Stimulated activated effector memory CD8-positive, alpha-beta T cell treated with anti-CD3 and anti-CD28 coated beads, Interleukin-12 subunit alpha, Interleukin-12 subunit beta, amount 100 ng/mL, for 72 hours (primary cell): ENCODE data around the gene DCTPP1.
"Not testable (repeated sequence)": the region's sequence is repeated elsewhere in the genome, so short reads cannot be mapped to it uniquely, and the experiment has no call there.

Experiments
- ATAC-seq: fragments of 150-1000 bp; cut with Tn5 transposase; 2 replicates; pipeline ENCODE4 v1.10.0; 2021
- DNase-seq, 2 donors: peaks; one replicate each; pipeline ENCODE4 v3.0.0; 2021 to 2022; ENCODE audit warnings: low spot score in 2 of 2
- H3K27ac Mint-ChIP-seq: one replicate; pipeline ENCODE4 v1.8.0; 2022; ENCODE audit warnings: mild to moderate bottlenecking, mixed read lengths
- H3K36me3 Mint-ChIP-seq: one replicate; pipeline ENCODE4 v1.8.0; 2022; ENCODE audit warnings: mild to moderate bottlenecking, mixed read lengths
- H3K4me1 Mint-ChIP-seq: one replicate; pipeline ENCODE4 v1.8.0; 2022; ENCODE audit warnings: mixed read lengths
- H3K4me3 Mint-ChIP-seq: one replicate; pipeline ENCODE4 v1.8.0; 2022; ENCODE audit warnings: mild to moderate bottlenecking, mixed read lengths
- H3K9me3 Mint-ChIP-seq: one replicate; pipeline ENCODE4 v1.8.0; 2022; ENCODE audit warnings: mixed read lengths

DCTPP1 gene

DNA sequence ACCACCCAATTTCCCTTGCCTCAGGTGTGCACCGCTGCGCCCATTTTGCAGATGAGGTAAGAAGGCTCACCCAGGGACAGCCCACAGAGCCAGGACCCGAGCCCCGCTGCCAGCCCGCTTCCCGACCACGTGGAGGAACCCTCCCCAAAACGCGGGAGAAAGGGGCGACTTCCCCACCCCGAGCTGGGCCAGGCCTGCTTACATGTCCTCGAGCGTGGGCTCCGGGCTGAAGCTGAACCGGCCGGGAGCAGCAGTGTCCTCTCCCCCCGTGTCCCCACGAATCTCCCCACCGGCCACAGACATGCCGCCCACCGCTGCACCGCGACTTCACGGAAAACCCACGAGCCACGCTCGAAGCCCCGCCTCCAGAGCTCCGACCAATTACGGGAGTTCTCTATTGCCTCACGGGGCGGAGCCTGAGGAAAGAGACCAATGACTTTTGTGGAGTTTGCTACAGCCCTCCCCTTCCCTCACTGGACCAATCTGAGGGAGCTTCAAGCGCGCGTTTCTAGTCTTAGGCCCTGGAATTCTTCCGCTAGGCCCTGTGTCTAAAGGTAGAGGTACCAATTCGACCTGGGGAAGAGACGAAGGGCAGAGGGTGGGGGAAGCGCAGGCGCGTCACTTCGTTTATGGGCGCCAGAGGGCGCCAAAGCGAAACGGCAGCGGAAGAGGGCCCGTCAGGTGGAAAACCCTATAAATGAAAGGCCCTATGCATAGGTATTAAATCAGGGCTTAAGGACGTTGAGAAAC is at the start of gene DCTPP1:
DCTPP1 (minus strand) TSS at position 353 of the 750 bp plus-strand sequence; CDS start at position 303, 50 bp downstream.
- no peaks in the 10 kb centered on the region for H3K9me3 Mint-ChIP-seq
- ATAC-seq (peak; percentile 97), DNase-seq (peak; percentile 88 to 96)
- H3K27ac Mint-ChIP-seq: no peak within 1 kb of the TSS
- H3K4me1 Mint-ChIP-seq: peaks cover 19% of the 10 kb centered on the region
- no peak within 1 kb of the TSS for H3K4me3 Mint-ChIP-seq
- H3K36me3 Mint-ChIP-seq: peaks cover 5% of the 10 kb centered on the region

- peak overlapping the region; percentile 97 for H3K4me3 Mint-ChIP-seq
- H3K27ac Mint-ChIP-seq: peak overlapping the region; percentile 87
- peaks cover 60% of the 10 kb centered on the region for H3K4me1 Mint-ChIP-seq
Observed at GRCh38 chr16:30478766-30479478, 49.1 kb upstream of the DCTPP1 start.

DNA sequence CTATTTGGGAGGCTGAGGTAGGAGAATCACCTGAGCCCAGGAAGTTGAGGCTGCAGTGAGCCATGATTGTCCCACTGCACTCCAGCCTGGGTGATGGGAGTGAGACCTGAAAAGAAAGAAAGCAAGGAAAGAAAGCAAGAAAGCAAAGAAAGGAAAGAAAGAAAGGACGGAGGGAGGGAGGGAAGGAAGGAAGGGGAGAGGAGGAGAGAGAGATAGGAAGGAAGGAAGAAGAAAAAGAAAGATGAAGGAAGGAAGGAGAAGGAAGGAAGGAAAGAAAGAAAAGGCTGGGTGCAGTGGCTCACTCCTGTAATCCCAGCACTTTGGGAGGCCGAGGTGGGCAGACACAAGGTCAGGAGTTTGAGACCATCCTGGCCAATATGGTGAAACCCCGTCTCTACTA is 47.9 kb upstream of the DCTPP1 start:
- peak overlapping the region; percentile 97 for H3K4me3 Mint-ChIP-seq
- not testable (repeated sequence) for H3K9me3 Mint-ChIP-seq, DNase-seq, ATAC-seq
- H3K36me3 Mint-ChIP-seq: peaks cover 99% of the 10 kb centered on the region
- H3K27ac Mint-ChIP-seq: peak overlapping the region; percentile 87
- peaks cover 68% of the 10 kb centered on the region for H3K4me1 Mint-ChIP-seq

More at GRCh38 chr16:30478766-30479478, 49.1 kb upstream of the DCTPP1 start:
- ATAC-seq (no peak), DNase-seq (no peak)
- no peaks in the 10 kb centered on the region for H3K9me3 Mint-ChIP-seq
- peaks cover 100% of the 10 kb centered on the region for H3K36me3 Mint-ChIP-seq

- Mint-ChIP-seq H3K9me3 (no peaks in the 10 kb centered on the region), H3K4me1 (peaks cover 69% of the 10 kb centered on the region), H3K36me3 (peaks cover 99% of the 10 kb centered on the region), H3K4me3 (peak overlapping the region; percentile 97), H3K27ac (peak overlapping the region; percentile 87)
- no peak for DNase-seq
- ATAC-seq: no peak
Observed at GRCh38 chr16:30476991-30477390, 47.2 kb upstream of the DCTPP1 start.

DNA sequence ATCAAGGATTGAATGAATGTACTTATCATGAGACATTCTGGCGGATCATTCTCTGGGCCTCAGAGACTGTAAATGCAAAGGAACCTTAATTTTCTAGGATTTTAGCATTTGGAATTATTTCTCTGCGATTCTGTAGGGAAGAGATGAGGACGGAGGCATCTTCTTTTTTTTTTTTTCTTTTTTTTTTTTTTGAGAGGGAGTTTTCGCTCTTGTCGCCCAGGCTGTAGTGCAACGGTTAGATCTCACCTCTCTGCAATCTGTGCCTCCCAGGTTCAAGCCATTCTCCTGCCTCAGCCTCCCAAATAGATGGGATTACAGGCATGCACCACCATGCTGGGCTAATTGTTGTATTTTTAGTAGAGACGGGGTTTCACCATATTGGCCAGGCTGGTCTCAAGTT is 44.9 kb upstream of the DCTPP1 start:
- Mint-ChIP-seq H3K9me3 (no peaks in the 10 kb centered on the region), H3K4me1 (peaks cover 65% of the 10 kb centered on the region), H3K4me3 (peak overlapping the region; percentile 97), H3K36me3 (peaks cover 86% of the 10 kb centered on the region), H3K27ac (peak overlapping the region; percentile 96)
- DNase-seq (no peak), ATAC-seq (no peak)

- peaks cover 85% of the 10 kb centered on the region for H3K36me3 Mint-ChIP-seq
- no peaks in the 10 kb centered on the region for H3K9me3 Mint-ChIP-seq
- ATAC-seq: no peak
- H3K4me3 Mint-ChIP-seq: peak overlapping the region; percentile 97
- H3K4me1 Mint-ChIP-seq: peaks cover 69% of the 10 kb centered on the region
- H3K27ac Mint-ChIP-seq: peak overlapping the region; percentile 96
- no peak for DNase-seq
Observed at GRCh38 chr16:30474074-30474452, 44.2 kb upstream of the DCTPP1 start.

DNA sequence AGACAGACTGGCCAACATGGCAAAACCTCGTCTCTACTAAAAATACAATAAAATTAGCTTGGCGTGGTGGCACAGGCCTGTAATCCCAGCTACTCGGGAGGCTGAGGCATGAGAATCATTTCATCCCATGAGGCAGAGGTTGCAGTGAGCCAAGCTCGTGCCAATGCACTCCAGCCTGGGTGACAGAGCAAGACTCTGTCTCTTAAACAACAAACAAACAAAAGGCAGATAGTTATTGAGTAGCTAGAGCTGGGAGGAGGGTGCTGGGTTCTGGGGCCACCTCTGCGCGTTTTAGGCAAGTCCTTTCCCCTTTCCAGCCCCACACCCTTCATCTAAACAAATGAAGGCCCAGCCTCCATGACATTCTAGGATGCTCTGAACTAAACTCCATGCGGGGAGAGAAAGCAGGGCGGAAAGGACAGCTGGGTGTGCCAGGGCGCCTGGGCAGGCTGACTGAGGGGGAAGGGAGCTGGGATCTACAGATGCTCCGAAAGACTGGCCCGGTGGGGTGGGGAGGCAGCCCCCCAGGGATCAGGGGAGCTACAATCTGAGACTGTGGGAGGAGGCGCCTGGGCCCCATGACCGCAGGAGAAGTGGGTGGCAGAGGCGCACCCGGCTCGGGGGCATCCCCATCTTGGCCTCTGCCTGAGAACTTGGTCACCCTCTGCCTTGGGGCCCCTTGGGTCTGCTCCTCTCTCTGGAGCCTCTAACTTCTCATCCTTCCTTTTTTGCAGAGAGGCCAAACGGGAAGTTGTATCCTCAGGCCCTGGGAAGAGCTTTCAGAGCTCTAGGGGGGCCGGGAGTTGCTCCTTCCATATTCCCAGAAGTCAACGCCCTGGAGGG is 43.6 kb upstream of the DCTPP1 start:
- H3K27ac Mint-ChIP-seq: peak overlapping the region; percentile 96
- H3K9me3 Mint-ChIP-seq: no peaks in the 10 kb centered on the region
- peak; percentile 55 to 83 for DNase-seq
- peak; percentile 67 for ATAC-seq
- H3K4me3 Mint-ChIP-seq: peak overlapping the region; percentile 97
- peaks cover 79% of the 10 kb centered on the region for H3K36me3 Mint-ChIP-seq
- H3K4me1 Mint-ChIP-seq: peaks cover 63% of the 10 kb centered on the region

- no peaks in the 10 kb centered on the region for H3K9me3 Mint-ChIP-seq
- DNase-seq (peak; percentile 64 to 92), ATAC-seq (peak; percentile 79)
- peak within 1 kb of the TSS; percentile 97 for H3K4me3 Mint-ChIP-seq
- H3K4me1 Mint-ChIP-seq: peaks cover 53% of the 10 kb centered on the region
- H3K36me3 Mint-ChIP-seq: peaks cover 69% of the 10 kb centered on the region
- peak within 1 kb of the TSS; percentile 96 for H3K27ac Mint-ChIP-seq
Observed at GRCh38 chr16:30472328-30472942, 42.6 kb upstream of the DCTPP1 start, which contains the start of gene ITGAL. Gene ITGAL (plus strand): TSS chr16:30472742. CDS start chr16:30472838, 96 bp downstream.

- Mint-ChIP-seq H3K4me1 (peaks cover 52% of the 10 kb centered on the region), H3K9me3 (no peaks in the 10 kb centered on the region), H3K4me3 (peak overlapping the region; percentile 97), H3K27ac (peak overlapping the region; percentile 96), H3K36me3 (peaks cover 50% of the 10 kb centered on the region)
- ATAC-seq (no peak), DNase-seq (peak in 1 of 2 donors; percentile 62)
Observed at GRCh38 chr16:30470632-30470995, 40.8 kb upstream of the DCTPP1 start.

GRCh38 chr16:30470170-30470512 is 40.3 kb upstream of the DCTPP1 start:
- Mint-ChIP-seq H3K4me1 (peaks cover 49% of the 10 kb centered on the region), H3K9me3 (no peaks in the 10 kb centered on the region), H3K4me3 (peak overlapping the region; percentile 97), H3K36me3 (peaks cover 46% of the 10 kb centered on the region), H3K27ac (peak overlapping the region; percentile 96)
- DNase-seq (no peak), ATAC-seq (peak; percentile 53)

DNA sequence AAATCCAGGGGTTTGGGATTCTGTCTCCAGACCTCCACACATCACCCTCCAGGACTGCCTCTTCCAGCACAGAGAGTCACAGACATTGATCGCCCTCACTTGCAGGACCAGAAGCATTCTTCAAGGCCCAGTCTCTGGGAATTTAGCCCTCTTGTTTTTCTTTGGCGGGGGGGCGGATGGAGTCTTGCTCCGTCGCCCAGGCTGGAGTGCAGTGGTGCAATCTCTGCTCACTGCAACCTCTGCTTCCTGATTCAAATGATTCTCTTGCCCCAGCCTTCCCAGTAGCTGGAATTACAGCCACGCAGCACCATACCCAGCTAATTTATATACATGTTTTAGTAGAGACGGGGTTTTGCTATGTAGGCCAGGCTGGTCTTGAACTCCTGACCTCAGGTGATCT is 34.2 kb upstream of the DCTPP1 start:
- peaks cover 29% of the 10 kb centered on the region for H3K4me1 Mint-ChIP-seq
- DNase-seq: no peak
- peaks cover 3% of the 10 kb centered on the region for H3K36me3 Mint-ChIP-seq
- no peak for ATAC-seq
- H3K4me3 Mint-ChIP-seq: no peak overlapping the region
- H3K27ac Mint-ChIP-seq: no peak overlapping the region
- H3K9me3 Mint-ChIP-seq: no peaks in the 10 kb centered on the region

- ATAC-seq, DNase-seq, H3K9me3 Mint-ChIP-seq, H3K4me3 Mint-ChIP-seq: not testable (repeated sequence)
- H3K4me1 Mint-ChIP-seq: peaks cover 54% of the 10 kb centered on the region
- H3K36me3 Mint-ChIP-seq: peaks cover 10% of the 10 kb centered on the region
- H3K27ac Mint-ChIP-seq: peak overlapping the region; percentile 70
Observed at GRCh38 chr16:30461426-30461825, 31.6 kb upstream of the DCTPP1 start.

- ATAC-seq (no peak), DNase-seq (no peak)
- peak overlapping the region; percentile 95 for H3K27ac Mint-ChIP-seq
- peaks cover 10% of the 10 kb centered on the region for H3K36me3 Mint-ChIP-seq
- peaks cover 64% of the 10 kb centered on the region for H3K4me1 Mint-ChIP-seq
- H3K4me3 Mint-ChIP-seq: peak overlapping the region; percentile 64
- H3K9me3 Mint-ChIP-seq: no peaks in the 10 kb centered on the region
Observed at GRCh38 chr16:30459456-30459855, 29.6 kb upstream of the DCTPP1 start.

DNA sequence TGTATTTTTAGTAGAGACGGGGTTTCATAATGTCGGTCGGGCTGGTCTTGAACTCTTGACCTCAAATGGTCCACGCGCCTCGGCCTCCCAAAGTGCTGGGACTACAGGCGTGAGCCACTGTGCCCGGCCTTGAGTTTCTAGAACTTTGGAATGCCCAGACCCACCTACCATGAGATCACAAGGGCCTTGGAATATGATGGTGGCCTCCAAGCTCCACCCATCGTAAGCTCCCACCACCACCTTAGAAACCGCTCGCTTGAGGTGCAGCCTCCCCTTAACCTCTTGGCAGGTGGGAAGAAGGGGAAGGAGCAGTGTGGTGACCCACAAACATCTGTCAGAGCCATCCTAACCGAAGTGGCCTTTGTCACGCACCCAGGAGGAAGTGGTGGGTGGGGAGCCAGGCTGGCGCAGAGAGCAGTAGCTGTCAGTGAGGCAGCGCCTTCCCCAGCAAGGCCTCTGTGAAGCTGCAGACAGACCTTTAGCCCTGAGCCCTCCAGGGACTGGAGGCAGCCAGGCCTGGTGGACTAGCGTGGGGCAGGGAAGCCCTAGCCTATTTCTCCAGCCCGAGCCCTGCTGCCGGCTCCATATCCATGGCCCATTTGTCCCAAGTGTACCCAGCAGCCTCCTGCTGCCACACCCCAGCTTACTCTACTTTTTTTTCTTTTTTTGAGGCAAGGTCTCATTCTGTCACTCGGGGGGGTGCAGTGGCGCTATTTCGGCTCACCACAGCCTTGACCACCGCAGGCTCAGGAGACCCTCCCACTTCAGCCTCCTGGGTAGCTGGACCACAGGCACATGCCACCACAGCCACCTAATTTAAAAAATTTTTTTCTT is 28.9 kb upstream of the DCTPP1 start:
- peaks cover 70% of the 10 kb centered on the region for H3K4me1 Mint-ChIP-seq
- ATAC-seq (peak; percentile 99), DNase-seq (peak; percentile 77 to 94)
- no peaks in the 10 kb centered on the region for H3K9me3 Mint-ChIP-seq
- H3K27ac Mint-ChIP-seq: peak overlapping the region; percentile 95
- peak overlapping the region; percentile 64 for H3K4me3 Mint-ChIP-seq
- peaks cover 10% of the 10 kb centered on the region for H3K36me3 Mint-ChIP-seq
